Uterus (tissue), 4 donors: ENCODE measurements around the gene EFNA4. TPM values are rescaled to one million over a fixed set of nuclear protein-coding genes. Genes with fewer than 3 reads are reported as not detected.
A peak's percentile ranks its signal among the peaks of the same experiment; 100 is the strongest.

ENCODE experiments used
- DNase-seq, 2 donors: peaks; one replicate each; pipeline ENCODE4 v3.0.0-alpha.2; 2019 to 2020
- H3K27ac ChIP-seq, 2 donors: fragments of 200-600 bp; sonication (generic); 1 replicate in 1 of 2; 2 replicates in 1 of 2; pipeline ENCODE4 v1.5.1; 2016 to 2018
- H3K27me3 ChIP-seq, 2 donors: fragments of 200-600 bp; sonication (generic); one replicate each; pipeline ENCODE4 v1.5.1; 2018 to 2019; ENCODE audit warnings: control low read depth in 1 of 2
- H3K36me3 ChIP-seq, 2 donors: fragments of 200-600 bp; sonication (generic); one replicate each; pipeline ENCODE4 v1.5.1; 2019; ENCODE audit warnings: control low read depth in 1 of 2
- H3K4me1 ChIP-seq, 2 donors: fragments of 200-600 bp; sonication (generic); one replicate each; pipeline ENCODE4 v1.5.1; 2018 to 2019; ENCODE audit warnings: control low read depth in 1 of 2
- H3K4me3 ChIP-seq, 2 donors: fragments of 200-600 bp; sonication (generic); 1 replicate in 1 of 2; 2 replicates in 1 of 2; pipeline ENCODE4 v1.5.1; 2018 to 2019; ENCODE audit warnings: mild to moderate bottlenecking in 1 of 2
- H3K9me3 ChIP-seq, 2 donors: fragments of 200-600 bp; sonication (generic); one replicate each; pipeline ENCODE4 v1.5.1; 2019; ENCODE audit warnings: control low read depth in 1 of 2
- POLR2A ChIP-seq, 2 donors: fragments of 450-650 bp; IDR thresholded peaks; one replicate each; pipeline ENCODE4 v1.6.1; 2016; ENCODE audit warnings: antibody characterized with exemption in 2 of 2, mild to moderate bottlenecking in 1 of 2, moderate library complexity in 1 of 2
- intact Hi-C: fragments of 100-400 bp; cut with DNase I; formaldehyde crosslinking; loops from one replicate; pipeline ENCODE4 v1.15.1; 2023; ENCODE audit warnings: low total_unique reads
- total RNA-seq, 4 donors: library from RNA; depleted of rRNA in 3 of 4; stranded (reverse); fragments of >200 nt in 3 of 4; gene quantifications; one replicate each; pipeline versions ENCODE4 v1.1.0 to v1.2.4, GENCODE V29; 2014 to 2023
- TF ChIP-seq, protein P1 (sequence below), 4 experiments: fragments of 200-600 bp in 2 of 4; fragments of 450-650 bp in 2 of 4; sonication (generic) in 2 of 4; IDR thresholded peaks; one replicate each; pipeline ENCODE4 v1.5.1; 2016 to 2019; ENCODE audit warnings: antibody characterized with exemption in 4 of 4, mild to moderate bottlenecking in 2 of 4, moderate library complexity in 1 of 4
- donor health status: DM: yes; HTN: yes; CAD: no.

EFNA4 gene
- total RNA-seq, 4 donors from 2014 or later, result 8.0 to 8.4 TPM; not detected in 2

DNA sequence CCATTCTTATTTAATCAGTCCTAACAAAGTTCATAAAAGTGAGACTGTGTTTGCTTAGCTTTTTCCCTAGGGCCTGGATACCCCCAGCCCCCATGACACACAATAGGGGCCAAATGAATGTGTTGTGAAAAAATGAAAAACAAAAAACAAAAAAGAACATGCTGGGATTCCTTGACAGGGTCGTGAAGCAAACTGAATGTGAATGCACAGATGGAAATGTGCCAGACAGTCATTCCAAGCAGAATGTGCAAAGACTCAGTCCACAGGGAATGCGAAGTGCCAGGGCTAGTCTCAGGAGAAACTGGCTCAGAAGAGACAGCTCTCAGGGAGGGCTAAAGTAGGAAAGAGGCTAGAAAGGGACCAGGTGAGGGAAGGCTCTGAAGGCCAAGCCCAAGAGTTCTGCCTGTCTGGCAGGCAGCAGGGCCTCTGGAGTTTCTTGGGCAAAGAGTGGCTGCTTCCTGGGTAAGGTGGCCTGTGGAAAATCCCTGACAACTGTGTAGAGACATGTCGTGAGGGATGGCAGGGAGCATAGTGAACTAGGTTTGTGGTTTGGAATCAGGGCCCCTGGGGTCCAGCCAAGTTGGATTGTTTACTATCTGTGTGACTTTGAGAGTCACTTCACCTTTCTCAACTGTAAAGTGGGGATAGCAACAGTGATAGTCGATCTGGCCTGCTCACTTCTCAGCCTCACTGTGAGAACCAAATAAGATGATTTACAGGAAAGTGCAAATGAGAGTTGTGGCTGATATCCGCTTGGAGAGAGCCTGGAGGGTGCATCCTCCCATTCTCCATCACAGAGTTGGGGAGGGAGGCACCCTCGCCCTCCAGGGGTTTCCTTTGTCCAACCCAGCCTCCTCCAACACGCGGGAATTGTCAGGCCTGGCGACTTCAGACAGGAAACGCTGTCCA lies 13.6 kb upstream of the EFNA4 start:
- H3K27ac ChIP-seq, result peak overlapping the region; percentile 74 to 88
- H3K4me1 ChIP-seq, result no peaks in the 10 kb centered on the region
- peak overlapping the region; percentile 61 to 68 for H3K4me3 ChIP-seq
- H3K36me3 ChIP-seq, result no peaks in the 10 kb centered on the region
- intact Hi-C loops, result no loop called here
- no peaks in the 10 kb centered on the region for H3K9me3 ChIP-seq
- TF ChIP-seq, protein P1, sequence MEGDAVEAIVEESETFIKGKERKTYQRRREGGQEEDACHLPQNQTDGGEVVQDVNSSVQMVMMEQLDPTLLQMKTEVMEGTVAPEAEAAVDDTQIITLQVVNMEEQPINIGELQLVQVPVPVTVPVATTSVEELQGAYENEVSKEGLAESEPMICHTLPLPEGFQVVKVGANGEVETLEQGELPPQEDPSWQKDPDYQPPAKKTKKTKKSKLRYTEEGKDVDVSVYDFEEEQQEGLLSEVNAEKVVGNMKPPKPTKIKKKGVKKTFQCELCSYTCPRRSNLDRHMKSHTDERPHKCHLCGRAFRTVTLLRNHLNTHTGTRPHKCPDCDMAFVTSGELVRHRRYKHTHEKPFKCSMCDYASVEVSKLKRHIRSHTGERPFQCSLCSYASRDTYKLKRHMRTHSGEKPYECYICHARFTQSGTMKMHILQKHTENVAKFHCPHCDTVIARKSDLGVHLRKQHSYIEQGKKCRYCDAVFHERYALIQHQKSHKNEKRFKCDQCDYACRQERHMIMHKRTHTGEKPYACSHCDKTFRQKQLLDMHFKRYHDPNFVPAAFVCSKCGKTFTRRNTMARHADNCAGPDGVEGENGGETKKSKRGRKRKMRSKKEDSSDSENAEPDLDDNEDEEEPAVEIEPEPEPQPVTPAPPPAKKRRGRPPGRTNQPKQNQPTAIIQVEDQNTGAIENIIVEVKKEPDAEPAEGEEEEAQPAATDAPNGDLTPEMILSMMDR (IDR thresholded peaks at IDR 0.05), result no peak
- no peak for TF ChIP-seq POLR2A (IDR thresholded peaks at IDR 0.05)
- H3K27me3 ChIP-seq, result no peaks in the 10 kb centered on the region
- DNase-seq, result no peak

DNA sequence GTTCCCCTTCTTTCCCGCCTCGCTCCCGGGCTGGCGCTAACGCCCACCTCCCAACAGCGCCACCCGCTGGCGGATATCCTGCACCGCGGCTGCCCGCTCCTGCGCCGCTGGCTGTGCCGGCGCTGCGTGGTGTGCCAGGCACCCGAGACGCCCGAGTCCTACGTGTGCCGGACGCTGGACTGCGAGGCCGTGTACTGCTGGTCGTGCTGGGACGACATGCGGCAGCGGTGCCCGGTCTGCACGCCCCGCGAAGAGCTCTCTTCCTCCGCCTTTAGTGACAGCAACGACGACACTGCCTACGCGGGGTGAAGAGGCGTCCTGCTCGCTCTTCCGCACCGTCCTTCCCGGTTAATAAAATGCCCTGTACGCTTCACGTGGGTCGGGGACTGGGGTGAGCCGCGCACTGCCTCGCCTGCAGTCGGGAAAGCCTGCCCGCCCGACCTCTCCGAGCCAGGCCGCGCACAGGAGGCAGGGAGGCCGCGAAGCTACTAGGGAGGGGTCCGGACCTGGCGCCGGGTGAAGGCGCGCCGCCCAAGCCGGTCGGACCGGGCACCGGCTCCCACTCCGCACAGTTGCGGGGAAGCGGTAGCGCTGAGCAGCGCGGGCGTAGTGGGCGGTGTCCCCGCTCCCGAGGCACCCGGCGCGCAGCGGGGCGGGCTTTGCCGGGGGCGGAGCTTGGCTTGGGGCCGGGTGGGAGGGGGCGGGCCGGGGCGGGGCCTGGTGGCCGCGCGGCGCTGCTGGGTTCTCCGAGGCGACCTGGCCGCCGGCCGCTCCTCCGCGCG lies 12.8 kb upstream of the EFNA4 start, which contains the start of gene ADAM15:
TSS of gene ADAM15 (plus strand) at position 757 of the 782 bp plus-strand sequence. CDS start 71 bp downstream, outside the sequence.
- no peaks in the 10 kb centered on the region for H3K27me3 ChIP-seq
- H3K4me1 ChIP-seq, result no peaks in the 10 kb centered on the region
- H3K27ac ChIP-seq, result peak within 1 kb of the TSS; percentile 74 to 88
- H3K36me3 ChIP-seq, result no peaks in the 10 kb centered on the region
- H3K9me3 ChIP-seq, result no peaks in the 10 kb centered on the region
- DNase-seq, result peak; percentile 72 to 84
- peak within 1 kb of the TSS; percentile 61 to 68 for H3K4me3 ChIP-seq
- intact Hi-C loops, result no loop called here
- TF ChIP-seq, protein P1 (IDR thresholded peaks at IDR 0.05), result peak; percentile 66 to 89 (median 86)
- TF ChIP-seq POLR2A (IDR thresholded peaks at IDR 0.05), result peak in 1 of 2 donors; percentile 44

DNA sequence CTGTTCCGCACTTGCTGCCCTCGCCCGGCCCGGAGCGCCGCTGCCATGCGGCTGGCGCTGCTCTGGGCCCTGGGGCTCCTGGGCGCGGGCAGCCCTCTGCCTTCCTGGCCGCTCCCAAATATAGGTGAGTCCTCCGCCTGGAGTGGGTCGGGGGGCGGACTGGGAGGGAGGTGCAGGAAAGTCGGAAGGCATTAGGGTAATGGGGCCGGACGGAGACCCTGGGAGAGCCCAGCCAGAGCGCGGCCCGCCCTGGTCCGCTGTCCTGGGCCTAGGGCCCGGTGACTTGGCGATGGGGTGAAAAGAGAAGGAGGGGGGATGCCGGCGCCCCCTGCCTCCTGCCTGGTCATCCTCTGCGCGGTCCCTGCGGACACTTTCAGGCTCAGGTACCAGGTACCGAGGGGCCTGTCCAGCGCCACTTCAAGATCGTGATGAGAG lies 12.2 kb upstream of the EFNA4 start:
- no peak for DNase-seq
- Histone ChIP-seq H3K4me3 (peak overlapping the region; percentile 61 to 68), H3K27me3 (no peaks in the 10 kb centered on the region), H3K9me3 (no peaks in the 10 kb centered on the region), H3K36me3 (no peaks in the 10 kb centered on the region), H3K27ac (peak overlapping the region; percentile 72 to 88), H3K4me1 (no peaks in the 10 kb centered on the region)
- TF ChIP-seq POLR2A (IDR thresholded peaks at IDR 0.05), result peak in 1 of 2 donors; percentile 49
- TF ChIP-seq, protein P1 (IDR thresholded peaks at IDR 0.05), result peak in 1 of 4 experiments; percentile 9
- intact Hi-C loops, result no loop called here

DNA sequence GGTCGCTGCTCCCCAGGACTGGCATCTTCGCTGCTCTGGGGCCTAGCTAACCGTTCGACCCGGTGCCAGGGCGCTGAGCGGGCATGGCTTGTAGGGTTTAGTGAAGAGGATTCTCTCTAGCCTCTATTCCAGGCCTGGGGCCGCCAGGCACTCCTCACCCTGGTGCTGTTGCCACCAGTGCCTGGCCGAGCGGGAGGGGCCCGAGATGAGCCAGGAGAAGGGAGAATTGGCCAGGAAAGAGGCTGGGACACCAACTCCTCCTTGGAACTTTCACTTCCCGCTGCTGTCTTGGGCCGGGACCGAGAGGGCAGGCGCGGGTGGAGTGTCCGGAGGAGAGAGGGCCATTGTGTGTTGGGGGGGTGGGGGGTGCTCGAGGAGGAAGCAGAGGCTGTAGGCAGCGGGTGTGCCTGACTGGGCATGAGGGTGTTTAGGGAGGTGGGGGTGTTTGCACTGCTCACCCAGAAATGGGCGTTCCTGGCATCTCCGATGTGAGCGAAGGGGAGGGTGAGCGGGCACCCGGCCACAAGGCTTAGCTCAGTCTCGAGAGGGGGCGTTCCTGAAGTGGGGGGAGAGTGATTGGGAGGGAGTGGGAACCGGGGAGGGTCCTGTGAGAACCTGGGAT lies 11.7 kb upstream of the EFNA4 start:
- DNase-seq, result peak; percentile 67 to 72
- no peak for TF ChIP-seq POLR2A (IDR thresholded peaks at IDR 0.05)
- TF ChIP-seq, protein P1 (IDR thresholded peaks at IDR 0.05), result no peak
- peak overlapping the region; percentile 61 to 68 for H3K4me3 ChIP-seq
- peak overlapping the region; percentile 72 to 88 for H3K27ac ChIP-seq
- no peaks in the 10 kb centered on the region for H3K4me1 ChIP-seq
- H3K27me3 ChIP-seq, result no peaks in the 10 kb centered on the region
- intact Hi-C loops, result no loop called here
- H3K36me3 ChIP-seq, result no peaks in the 10 kb centered on the region
- no peaks in the 10 kb centered on the region for H3K9me3 ChIP-seq
